Muscle of leg (tissue), 11 donors: ENCODE measurements around the gene ATP10B. TPM values are rescaled to one million over a fixed set of nuclear protein-coding genes. Genes with fewer than 3 reads are reported as not detected.
A peak's percentile ranks its signal among the peaks of the same experiment; 100 is the strongest.

Source experiments
- DNase-seq: peaks from one replicate; pipeline ENCODE4 v3.0.0; 2013
- H3K27ac ChIP-seq: one replicate; pipeline ENCODE4 v1.5.1; 2013; ENCODE audit warnings: mild to moderate bottlenecking, low read length, control low read depth
- H3K27me3 ChIP-seq: one replicate; pipeline ENCODE4 v1.6.1; 2013; ENCODE audit warnings: low read length; ENCODE audit not compliant: control insufficient read depth, insufficient read depth
- H3K36me3 ChIP-seq: one replicate; pipeline ENCODE4 v1.6.1; 2013; ENCODE audit warnings: low read length; ENCODE audit not compliant: control insufficient read depth, insufficient read depth
- H3K4me1 ChIP-seq: one replicate; pipeline ENCODE4 v1.6.1; 2013; ENCODE audit warnings: low read length; ENCODE audit not compliant: control insufficient read depth, insufficient read depth
- H3K4me3 ChIP-seq: one replicate; pipeline ENCODE4 v1.5.1; 2013; ENCODE audit warnings: low read length, control low read depth
- H3K9me3 ChIP-seq: replicated peaks from 2 replicates; pipeline ENCODE4 v1.6.1; 2013; ENCODE audit warnings: low read depth, low read length; ENCODE audit not compliant: control insufficient read depth
- WGBS: methylation state at CpG from one replicate; pipeline ENCODE4 v1.1.5; 2013; ENCODE audit warnings: missing lambda C conversion rate; ENCODE audit not compliant: insufficient coverage; 5-methylcytosine and 5-hydroxymethylcytosine counted together
- polyA plus RNA-seq, 8 donors: library from polyadenylated mRNA; unstranded; fragments of 120-200 nt; gene quantifications; one replicate each; pipeline versions ENCODE4 v1.2.1 to v1.2.3, GENCODE V29; 2013; ENCODE audit warnings: inconsistent platforms in 1 of 8, low replicate concordance in 1 of 8; ENCODE audit not compliant: insufficient read length in 8 of 8, insufficient read depth in 1 of 8
- total RNA-seq: library from RNA; stranded (reverse); fragments of 120-200 nt; gene quantifications from one replicate; pipeline ENCODE4 v1.2.4, GENCODE V29; 2013

The ATP10B gene
- total and polyA plus RNA-seq, 9 donors = 0.24 to 1.4 (median 0.60) TPM

DNA sequence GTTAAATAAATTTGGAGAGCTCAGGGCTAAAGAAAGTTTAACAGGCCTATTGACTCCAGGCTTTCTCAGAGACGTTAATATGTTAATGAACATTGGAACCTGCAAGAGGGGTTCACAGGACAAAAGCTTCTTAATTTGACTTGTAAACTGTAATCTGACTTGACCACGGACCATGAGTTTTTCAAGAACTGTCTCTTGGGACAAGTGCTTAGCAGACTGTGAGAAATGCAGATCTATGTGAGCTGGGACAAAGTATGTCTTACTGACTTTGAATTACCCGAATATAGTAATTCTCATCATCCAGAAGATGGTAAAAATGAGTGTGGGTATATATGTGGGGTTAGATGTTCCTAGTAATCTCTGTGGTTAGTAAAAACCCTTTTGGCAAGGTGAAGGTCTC lies 186.6 kb downstream of the ATP10B start:
- no peak for DNase-seq
- Histone ChIP-seq H3K4me1 (no peaks in the 10 kb centered on the region), H3K9me3 (no peaks in the 10 kb centered on the region), H3K27me3 (no peaks in the 10 kb centered on the region), H3K36me3 (no peaks in the 10 kb centered on the region), H3K27ac (no peak overlapping the region), H3K4me3 (no peak overlapping the region)
- WGBS = 59% methylated on average over 2 of the region's 3 CpGs

DNA sequence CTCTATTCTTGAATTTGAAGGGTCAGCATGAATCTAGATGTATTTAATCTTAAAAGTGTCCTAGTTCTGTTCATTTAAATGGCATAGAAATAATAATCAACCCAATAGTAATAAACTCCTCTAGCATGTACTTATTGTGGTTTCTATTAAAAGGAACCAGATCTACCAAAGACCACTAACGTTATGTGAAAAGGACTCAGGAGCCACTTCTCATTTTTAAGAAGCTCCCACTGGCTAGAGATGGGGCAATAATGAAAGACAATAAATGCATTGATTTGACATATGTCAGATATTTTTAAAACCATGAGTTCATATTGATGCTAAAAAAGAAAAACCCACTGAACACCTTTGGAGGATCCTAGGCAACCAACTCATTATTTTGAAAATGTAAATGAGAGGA lies 191.9 kb downstream of the ATP10B start:
- Histone ChIP-seq H3K27ac (no peak overlapping the region), H3K27me3 (no peaks in the 10 kb centered on the region), H3K36me3 (no peaks in the 10 kb centered on the region), H3K4me1 (no peaks in the 10 kb centered on the region), H3K4me3 (no peak overlapping the region), H3K9me3 (no peaks in the 10 kb centered on the region)
- DNase-seq = no peak
- WGBS = no CpG with 5 or more reads among the region's 1 CpG

DNA sequence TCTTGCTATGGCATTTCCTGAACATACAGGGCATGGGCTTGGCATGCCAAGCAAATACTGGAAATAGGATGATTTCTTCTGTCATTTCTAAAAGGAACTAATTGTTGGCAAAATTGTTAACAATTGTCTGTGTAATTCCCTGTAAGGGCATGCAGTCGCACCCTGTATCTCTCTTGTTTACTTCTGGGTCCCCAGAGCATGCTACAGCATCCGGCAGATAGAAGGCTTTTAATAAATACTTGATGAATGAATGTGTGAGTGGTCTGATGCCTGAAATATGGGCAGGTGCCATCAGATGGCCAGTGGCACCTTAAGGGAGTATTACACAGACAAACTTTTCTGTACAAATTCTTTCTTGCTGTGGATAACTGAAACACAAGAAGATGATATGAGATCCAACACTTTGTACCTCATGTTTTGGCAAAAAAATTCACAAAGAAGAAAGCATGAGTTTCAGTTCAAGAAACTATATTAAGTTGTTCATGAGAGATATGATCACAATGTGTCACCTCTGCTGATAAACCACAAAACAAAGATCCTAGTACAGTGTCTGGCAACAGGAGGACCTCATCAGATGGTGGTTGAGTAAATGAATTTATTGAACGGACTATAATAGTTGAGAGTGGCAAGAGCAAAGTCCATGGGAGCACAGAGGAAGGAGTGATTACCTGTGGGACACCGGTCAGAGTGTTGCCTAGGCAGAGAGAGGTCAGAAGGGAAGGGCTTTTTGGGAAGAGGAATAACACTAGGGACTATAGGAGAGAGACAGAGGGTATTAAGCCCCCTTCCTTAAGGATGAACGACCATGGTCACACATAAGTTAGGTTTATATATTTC lies 194.2 kb downstream of the ATP10B start:
- DNase-seq = no peak
- H3K9me3 ChIP-seq = no peaks in the 10 kb centered on the region
- no peaks in the 10 kb centered on the region for H3K36me3 ChIP-seq
- H3K27ac ChIP-seq = no peak overlapping the region
- H3K4me1 ChIP-seq = no peaks in the 10 kb centered on the region
- H3K27me3 ChIP-seq = no peaks in the 10 kb centered on the region
- H3K4me3 ChIP-seq = no peak overlapping the region
- WGBS = 88% methylated on average over 2 of the region's 5 CpGs

DNA sequence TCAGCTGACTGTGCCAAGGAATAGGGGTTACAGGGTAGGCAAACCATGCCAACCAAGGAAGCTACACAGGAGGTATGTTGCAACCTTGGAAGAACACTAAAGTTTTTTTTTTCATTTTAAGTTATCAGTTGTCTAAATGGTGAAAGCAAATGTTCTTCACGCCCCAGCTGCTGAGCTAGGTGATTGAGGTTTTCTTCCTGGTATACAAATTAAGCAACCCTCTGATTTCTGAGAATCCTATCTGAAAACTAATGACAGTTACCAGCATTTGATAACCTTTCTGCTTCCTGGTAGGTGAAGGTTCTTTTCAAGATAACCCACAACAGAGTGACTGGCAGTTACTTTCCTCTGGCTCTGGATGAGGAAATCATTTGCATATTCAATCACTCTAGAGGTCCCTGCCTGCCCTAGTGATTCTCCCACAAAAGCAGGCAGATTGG lies 194.9 kb downstream of the ATP10B start:
- no peak for DNase-seq
- no peaks in the 10 kb centered on the region for H3K27me3 ChIP-seq
- no peaks in the 10 kb centered on the region for H3K36me3 ChIP-seq
- no CpG with 5 or more reads among the region's 1 CpG for WGBS
- no peaks in the 10 kb centered on the region for H3K4me1 ChIP-seq
- no peak overlapping the region for H3K4me3 ChIP-seq
- no peaks in the 10 kb centered on the region for H3K9me3 ChIP-seq
- no peak overlapping the region for H3K27ac ChIP-seq

DNA sequence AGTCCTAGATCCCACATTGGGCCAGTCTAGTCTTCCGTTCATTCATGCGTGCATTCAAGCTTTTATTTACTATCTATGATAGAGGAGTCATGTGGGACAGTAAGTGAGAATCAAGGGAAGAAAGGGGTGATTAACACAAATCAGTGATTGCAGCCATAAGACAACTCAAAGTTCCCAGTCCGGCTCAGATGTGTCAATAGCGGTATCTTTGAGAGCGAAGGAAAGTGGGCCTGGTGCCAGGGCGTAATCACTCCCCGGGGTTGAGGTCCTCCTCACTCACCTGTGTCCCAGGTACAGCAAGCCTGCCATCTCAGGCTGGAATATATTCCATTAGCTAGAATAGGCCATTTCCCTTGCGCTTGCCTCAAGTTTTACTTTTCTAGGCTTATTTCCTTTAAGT lies 196.3 kb downstream of the ATP10B start:
- H3K4me1 ChIP-seq = no peaks in the 10 kb centered on the region
- 93% methylated on average over 5 of the region's 8 CpGs for WGBS
- no peak overlapping the region for H3K4me3 ChIP-seq
- DNase-seq = no peak
- no peaks in the 10 kb centered on the region for H3K9me3 ChIP-seq
- H3K27me3 ChIP-seq = no peaks in the 10 kb centered on the region
- no peak overlapping the region for H3K27ac ChIP-seq
- H3K36me3 ChIP-seq = no peaks in the 10 kb centered on the region

DNA sequence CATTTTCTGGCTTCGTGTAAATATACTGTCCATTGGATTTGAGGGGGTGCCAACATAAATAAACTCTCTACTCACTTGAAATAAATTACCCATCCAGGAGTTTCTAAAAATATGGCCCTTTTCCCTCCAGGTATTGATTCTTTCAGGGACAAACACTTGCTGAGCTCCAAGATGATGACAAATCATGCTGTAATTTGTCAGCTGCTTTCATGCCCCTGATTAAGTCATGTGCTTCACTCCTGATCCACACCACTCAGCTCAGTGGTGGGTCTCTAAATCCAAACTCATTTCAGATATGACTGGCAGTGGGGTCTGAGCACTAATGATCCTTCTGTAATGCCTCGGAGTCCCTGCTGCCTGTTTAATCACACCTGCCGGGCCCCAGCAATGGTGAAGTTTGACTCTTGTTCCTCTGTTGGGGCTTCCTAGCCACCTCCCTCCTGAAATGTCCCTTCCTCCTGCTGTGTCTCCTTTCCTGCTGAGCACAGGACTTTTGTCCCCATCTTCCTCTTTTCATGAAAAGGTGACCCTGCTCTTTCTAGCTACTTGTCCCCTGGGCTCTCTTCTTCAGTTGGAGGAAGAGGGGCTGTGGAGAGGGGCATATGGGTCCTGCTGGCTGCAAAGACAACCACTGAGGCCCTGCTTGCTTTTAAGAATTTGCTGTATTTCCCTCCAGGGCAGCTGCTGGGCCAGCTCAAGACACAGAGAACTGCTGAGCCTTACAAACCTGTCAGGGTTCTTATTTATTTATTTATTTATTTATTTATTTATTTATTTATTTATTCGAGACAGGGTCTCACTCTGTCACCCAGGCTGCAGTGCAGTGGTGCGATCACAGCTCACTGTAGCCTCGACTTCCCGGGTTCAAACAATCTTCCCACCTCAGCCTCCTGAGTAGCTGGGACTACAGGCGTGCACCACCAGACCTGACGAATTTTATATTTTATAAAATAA lies 200.0 kb downstream of the ATP10B start:
- no peak overlapping the region for H3K4me3 ChIP-seq
- no peaks in the 10 kb centered on the region for H3K4me1 ChIP-seq
- 94% methylated on average over 2 of the region's 9 CpGs for WGBS
- no peaks in the 10 kb centered on the region for H3K36me3 ChIP-seq
- H3K27ac ChIP-seq = no peak overlapping the region
- no peaks in the 10 kb centered on the region for H3K27me3 ChIP-seq
- DNase-seq = no peak
- H3K9me3 ChIP-seq = no peaks in the 10 kb centered on the region

DNA sequence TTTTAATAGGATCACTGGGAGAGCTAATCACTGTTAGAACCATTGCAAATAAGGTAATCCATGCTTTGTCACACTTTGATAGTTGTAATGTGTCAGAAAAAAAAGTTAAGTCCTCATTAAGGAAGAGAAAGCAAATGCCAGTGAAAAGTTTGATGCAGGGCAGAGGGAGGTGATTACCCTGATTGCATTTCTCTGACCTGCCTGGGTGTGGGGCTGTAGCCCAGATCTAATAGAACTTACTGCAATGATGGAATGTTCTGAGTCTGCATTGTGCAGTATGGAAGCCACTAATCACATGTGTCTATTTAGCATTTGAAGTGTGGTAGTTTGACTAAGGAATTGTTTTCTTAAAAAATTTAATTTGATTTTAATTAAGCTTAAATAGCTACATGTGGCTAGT lies 202.7 kb downstream of the ATP10B start:
- Histone ChIP-seq H3K27ac (no peak overlapping the region), H3K9me3 (no peaks in the 10 kb centered on the region), H3K4me1 (no peaks in the 10 kb centered on the region), H3K36me3 (no peaks in the 10 kb centered on the region), H3K27me3 (no peaks in the 10 kb centered on the region), H3K4me3 (no peak overlapping the region)
- no peak for DNase-seq

DNA sequence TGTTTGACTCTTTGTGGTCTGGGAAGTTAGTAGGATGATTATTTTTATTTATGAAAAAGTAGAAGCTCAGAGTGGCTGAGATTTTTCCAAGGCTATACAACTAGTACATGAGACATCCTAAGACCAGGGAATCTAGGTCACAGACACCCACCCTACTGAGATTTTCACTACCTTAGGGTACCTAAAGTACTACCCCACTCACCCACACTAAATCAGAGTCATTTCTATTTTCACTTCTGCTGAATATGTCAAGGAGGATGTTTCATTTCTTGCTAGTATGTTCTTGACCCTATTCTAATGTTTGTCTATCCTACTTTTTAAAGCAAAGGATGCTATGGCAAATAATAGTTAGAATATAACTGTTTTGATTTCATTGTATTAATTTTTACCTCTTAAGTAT lies 206.0 kb downstream of the ATP10B start:
- Histone ChIP-seq H3K4me1 (no peaks in the 10 kb centered on the region), H3K27me3 (no peaks in the 10 kb centered on the region), H3K9me3 (no peaks in the 10 kb centered on the region), H3K36me3 (no peaks in the 10 kb centered on the region), H3K4me3 (no peak overlapping the region), H3K27ac (no peak overlapping the region)
- no peak for DNase-seq

DNA sequence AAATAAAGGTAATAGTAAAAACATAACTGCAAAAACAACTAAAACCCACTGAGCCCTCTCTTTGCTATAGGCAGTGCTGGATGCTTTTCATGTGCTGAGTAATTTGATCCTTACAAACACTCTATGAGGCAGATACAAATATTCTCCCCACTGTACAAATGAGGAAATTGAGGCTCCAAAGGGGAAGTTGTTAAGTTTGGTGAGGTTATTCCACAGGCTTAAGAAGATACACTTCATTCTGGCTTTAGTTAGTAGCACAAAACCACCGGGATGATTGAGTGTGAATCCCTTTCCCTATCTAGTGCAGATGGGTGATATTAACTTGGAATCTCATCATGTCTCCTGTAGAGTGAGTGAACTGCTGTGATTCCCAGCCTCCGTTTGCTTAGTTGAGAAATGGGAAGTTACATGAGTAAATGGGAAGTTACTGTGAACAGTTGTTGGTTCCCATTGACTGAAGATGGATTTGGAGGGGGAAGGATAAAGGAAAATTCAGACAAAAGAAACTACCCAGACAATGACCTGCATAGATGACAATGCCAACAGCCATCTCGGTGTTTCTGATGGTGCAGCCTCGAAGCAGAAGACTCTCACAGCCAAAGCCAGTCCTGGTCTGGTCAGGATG lies 208.3 kb downstream of the ATP10B start:
- Histone ChIP-seq H3K36me3 (no peaks in the 10 kb centered on the region), H3K4me3 (no peak overlapping the region), H3K27ac (no peak overlapping the region), H3K27me3 (no peaks in the 10 kb centered on the region), H3K9me3 (no peaks in the 10 kb centered on the region), H3K4me1 (no peaks in the 10 kb centered on the region)
- WGBS = no CpG with 5 or more reads among the region's 4 CpGs
- peak; percentile 9 for DNase-seq

DNA sequence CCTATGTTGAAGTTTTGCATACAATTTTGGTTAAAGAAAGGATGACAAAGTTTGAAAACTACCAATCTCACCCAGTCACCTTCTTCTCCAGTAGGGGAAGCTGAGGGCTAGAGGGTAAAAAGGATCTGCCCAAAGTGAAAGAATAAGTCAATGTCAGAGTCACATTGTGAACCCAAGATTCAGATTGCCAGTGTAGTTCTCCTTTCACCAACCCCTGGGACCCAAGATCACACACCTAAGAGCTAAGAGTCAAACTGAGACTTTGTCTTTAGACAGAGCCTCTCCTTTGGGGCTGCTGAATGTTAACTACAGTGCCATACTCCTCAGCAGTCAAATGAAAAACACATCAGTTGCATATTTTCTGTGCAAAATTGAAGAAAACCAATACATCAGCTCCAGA lies 210.6 kb downstream of the ATP10B start:
- no peak overlapping the region for H3K4me3 ChIP-seq
- DNase-seq = no peak
- no peaks in the 10 kb centered on the region for H3K4me1 ChIP-seq
- H3K27me3 ChIP-seq = no peaks in the 10 kb centered on the region
- H3K9me3 ChIP-seq = no peaks in the 10 kb centered on the region
- H3K27ac ChIP-seq = no peak overlapping the region
- no peaks in the 10 kb centered on the region for H3K36me3 ChIP-seq
